Measurements from ENCODE around the gene EFNA1. TPM values are rescaled to one million over a fixed set of nuclear protein-coding genes. Genes with fewer than 3 reads are reported as not detected.

The EFNA1 gene
- total and polyA plus RNA-seq, 2 of the 4 experiments (the other 2 are of a cell fraction): 0.90 to 1.6 TPM

DNA sequence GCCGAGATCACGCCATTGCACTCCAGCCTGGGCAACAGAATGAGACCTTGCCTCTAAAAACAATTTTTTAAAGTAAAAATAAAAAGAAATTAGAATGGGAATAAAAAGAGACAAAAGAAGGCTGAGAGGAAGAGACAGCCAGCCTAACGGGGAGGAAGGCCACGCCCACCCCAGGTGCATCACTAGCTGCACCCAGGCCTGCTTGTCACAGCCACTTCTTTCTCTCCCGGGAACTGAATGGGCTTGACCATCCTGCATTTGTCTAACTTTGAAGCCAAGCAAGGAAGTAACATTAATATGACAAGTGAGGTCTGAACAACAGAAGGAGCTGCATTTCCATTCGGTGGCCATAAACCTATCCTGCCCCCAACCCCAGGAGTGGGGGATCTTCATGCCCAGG lies 20.8 kb upstream of the EFNA1 start:
- Histone ChIP-seq H3K4me2 (ENCODE audit: low read depth, low read length) (no peak overlapping the region), H2AK9ac (replicated peaks; ENCODE audit: low read depth, low read length, poor library complexity) (no peak overlapping the region), H3K4me3 (ENCODE audit: insufficient read depth, low read depth, low read length) (no peak overlapping the region), H2AFZ (replicated peaks; ENCODE audit: low read length, poor library complexity) (no peak overlapping the region), H2BK5ac (ENCODE audit: low read depth, low read length, poor library complexity, severe bottlenecking) (no peak overlapping the region), H3K9me3 (ENCODE audit: control insufficient read depth, insufficient read depth, low read length) (no peaks in the 10 kb centered on the region), H3K36me3 (ENCODE audit: control insufficient read depth, insufficient read depth, low read length) (no peaks in the 10 kb centered on the region), H3K56ac (ENCODE audit: extremely low read depth, insufficient read depth, low read length) (no peak overlapping the region), H3K4me1 (ENCODE audit: control insufficient read depth, insufficient read depth, low read length) (no peaks in the 10 kb centered on the region), H4K8ac (ENCODE audit: low read depth in 2 of 2, low read length in 2 of 2) (no peak overlapping the region), H2AK5ac (ENCODE audit: low read depth, low read length) (no peak overlapping the region), H3K23ac (ENCODE audit: low read depth, low read length) (no peak overlapping the region), H3K9me1 (ENCODE audit: insufficient read depth, low read length) (no peaks in the 10 kb centered on the region), H2BK15ac (ENCODE audit: low read depth, low read length) (no peak overlapping the region), H4K91ac (ENCODE audit: insufficient read depth, low read depth, low read length) (no peak overlapping the region), H3K18ac (ENCODE audit: low read depth, low read length) (no peak overlapping the region), H2BK120ac (ENCODE audit: low read depth, low read length) (no peak overlapping the region), H3K4ac (ENCODE audit: low read depth, low read length) (no peak overlapping the region), H3K79me1 (ENCODE audit: low read depth in 1 of 2, low read length in 2 of 2) (no peaks in the 10 kb centered on the region), H4K20me1 (ENCODE audit: insufficient read depth, low read length) (no peaks in the 10 kb centered on the region), H4K5ac (ENCODE audit: low read depth, low read length) (no peak overlapping the region), H3K27ac (ENCODE audit: insufficient read depth, low read length) (no peak overlapping the region), H3K9ac (ENCODE audit: low read depth, low read length) (no peak overlapping the region), H3K27me3 (ENCODE audit: control insufficient read depth, insufficient read depth, low read length) (peaks cover 54% of the 10 kb centered on the region), H3K14ac (replicated peaks; ENCODE audit: low read depth, low read length) (no peak overlapping the region), H2BK20ac (ENCODE audit: low read depth, low read length) (no peak overlapping the region)
- ChIA-PET POLR2A (ENCODE audit: unreplicated experiment) (no interaction called here), CTCF (no interaction called here)
- TF ChIP-seq MAFK (IDR thresholded peaks at IDR 0.05; ENCODE audit: low read depth, low read length) (no peak), RAD21 (IDR thresholded peaks at IDR 0.05; ENCODE audit: low read length) (no peak), CHD1 (IDR thresholded peaks at IDR 0.05; ENCODE audit: low read depth, low read length) (no peak), POLR2A (IDR thresholded peaks at IDR 0.05; ENCODE audit: low read depth, low read length) (no peak), MAZ (IDR thresholded peaks at IDR 0.05; ENCODE audit: borderline replicate concordance, low read depth, low read length) (no peak), CEBPB (IDR thresholded peaks at IDR 0.05; ENCODE audit: low read depth, low read length) (no peak), FOS (IDR thresholded peaks at IDR 0.05; ENCODE audit: low read depth, low read length) (no peak), NFE2L2 (IDR thresholded peaks at IDR 0.05; ENCODE audit: low read depth, low read length) (no peak), USF2 (IDR thresholded peaks at IDR 0.05; ENCODE audit: low read depth, low read length) (no peak), RFX5 (IDR thresholded peaks at IDR 0.05; ENCODE audit: low read depth, low read length) (no peak), ELK1 (IDR thresholded peaks at IDR 0.05; ENCODE audit: borderline replicate concordance, low read depth, low read length) (no peak), RCOR1 (IDR thresholded peaks at IDR 0.05; ENCODE audit: insufficient replicate concordance, low read length) (no peak), BHLHE40 (IDR thresholded peaks at IDR 0.05; ENCODE audit: low read depth, low read length) (no peak)
- TF ChIP-seq, protein P1, sequence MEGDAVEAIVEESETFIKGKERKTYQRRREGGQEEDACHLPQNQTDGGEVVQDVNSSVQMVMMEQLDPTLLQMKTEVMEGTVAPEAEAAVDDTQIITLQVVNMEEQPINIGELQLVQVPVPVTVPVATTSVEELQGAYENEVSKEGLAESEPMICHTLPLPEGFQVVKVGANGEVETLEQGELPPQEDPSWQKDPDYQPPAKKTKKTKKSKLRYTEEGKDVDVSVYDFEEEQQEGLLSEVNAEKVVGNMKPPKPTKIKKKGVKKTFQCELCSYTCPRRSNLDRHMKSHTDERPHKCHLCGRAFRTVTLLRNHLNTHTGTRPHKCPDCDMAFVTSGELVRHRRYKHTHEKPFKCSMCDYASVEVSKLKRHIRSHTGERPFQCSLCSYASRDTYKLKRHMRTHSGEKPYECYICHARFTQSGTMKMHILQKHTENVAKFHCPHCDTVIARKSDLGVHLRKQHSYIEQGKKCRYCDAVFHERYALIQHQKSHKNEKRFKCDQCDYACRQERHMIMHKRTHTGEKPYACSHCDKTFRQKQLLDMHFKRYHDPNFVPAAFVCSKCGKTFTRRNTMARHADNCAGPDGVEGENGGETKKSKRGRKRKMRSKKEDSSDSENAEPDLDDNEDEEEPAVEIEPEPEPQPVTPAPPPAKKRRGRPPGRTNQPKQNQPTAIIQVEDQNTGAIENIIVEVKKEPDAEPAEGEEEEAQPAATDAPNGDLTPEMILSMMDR (conservative IDR thresholded peaks at IDR 0.05; ENCODE audit: low read depth, low read length): no peak
- WGBS, 2 experiments (ENCODE audit: extremely low coverage in 2 of 2, insufficient read length in 1 of 2): no CpG with 5 or more reads among the region's 6 CpGs
- dilution Hi-C loops (cut with HindIII; ENCODE audit: low sequenced_read_pairs, unreplicated experiment) (no loop called here), intact Hi-C loops (cut with micrococcal nuclease) (no loop called here), in situ Hi-C loops (cut with MboI; ENCODE audit: low sequenced_read_pairs) (no loop called here)
- BruUV-seq (replicated peaks): no TSS peak
- no peak for ATAC-seq (ENCODE audit: low read depth)
- DNase-seq: no peak
